ENCODE data around the gene TTC32.

DNA sequence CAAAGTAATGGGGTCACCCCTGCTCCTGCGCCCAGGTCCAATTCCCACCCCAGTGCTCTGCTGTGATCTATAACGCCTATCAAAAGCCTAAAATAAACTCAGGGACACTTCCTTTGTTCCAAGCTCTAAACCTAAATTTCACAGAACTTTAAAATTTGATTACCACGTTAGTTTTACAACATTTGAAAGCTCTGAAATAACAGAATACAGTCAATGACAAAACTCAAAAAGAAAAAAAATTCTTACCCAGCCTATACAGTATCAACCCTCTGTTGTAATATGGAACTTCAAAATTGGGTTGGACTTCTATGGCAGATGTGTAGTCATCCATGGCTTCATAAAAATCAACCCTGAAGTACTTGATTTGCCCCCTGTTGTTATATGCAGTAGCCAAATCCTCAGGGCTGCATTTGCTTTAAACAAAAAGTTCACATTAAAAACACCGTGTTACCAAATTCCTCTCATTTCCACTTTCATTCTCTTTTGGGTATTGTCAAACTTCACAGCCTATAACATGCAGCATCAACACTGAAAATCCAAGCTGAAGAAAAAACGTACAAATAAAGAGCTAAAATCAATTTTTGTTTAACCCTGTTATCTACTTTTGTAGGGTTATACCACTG is 4.0 kb downstream of the TTC32 start:
- TF ChIP-seq, protein P1, sequence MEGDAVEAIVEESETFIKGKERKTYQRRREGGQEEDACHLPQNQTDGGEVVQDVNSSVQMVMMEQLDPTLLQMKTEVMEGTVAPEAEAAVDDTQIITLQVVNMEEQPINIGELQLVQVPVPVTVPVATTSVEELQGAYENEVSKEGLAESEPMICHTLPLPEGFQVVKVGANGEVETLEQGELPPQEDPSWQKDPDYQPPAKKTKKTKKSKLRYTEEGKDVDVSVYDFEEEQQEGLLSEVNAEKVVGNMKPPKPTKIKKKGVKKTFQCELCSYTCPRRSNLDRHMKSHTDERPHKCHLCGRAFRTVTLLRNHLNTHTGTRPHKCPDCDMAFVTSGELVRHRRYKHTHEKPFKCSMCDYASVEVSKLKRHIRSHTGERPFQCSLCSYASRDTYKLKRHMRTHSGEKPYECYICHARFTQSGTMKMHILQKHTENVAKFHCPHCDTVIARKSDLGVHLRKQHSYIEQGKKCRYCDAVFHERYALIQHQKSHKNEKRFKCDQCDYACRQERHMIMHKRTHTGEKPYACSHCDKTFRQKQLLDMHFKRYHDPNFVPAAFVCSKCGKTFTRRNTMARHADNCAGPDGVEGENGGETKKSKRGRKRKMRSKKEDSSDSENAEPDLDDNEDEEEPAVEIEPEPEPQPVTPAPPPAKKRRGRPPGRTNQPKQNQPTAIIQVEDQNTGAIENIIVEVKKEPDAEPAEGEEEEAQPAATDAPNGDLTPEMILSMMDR (IDR thresholded peaks at IDR 0.05; ENCODE audit: insufficient read depth, low read depth, low read length): no peak
- TF ChIP-seq EZH2 (IDR thresholded peaks at IDR 0.05; ENCODE audit: insufficient read depth, low read length): no peak

Measured in astrocyte (in vitro differentiated cells and primary cell).